NCI-H2227 treated with DMSO at 0.1 percent for 48 hours (cell line): ENCODE data around the gene PRKAR1B.

ENCODE experiments used
- DNase-seq: peaks from one replicate; lab custom pipeline; 2025; lab: John Stamatoyannopoulos, UW

The PRKAR1B gene

GRCh38 chr7:691361-692045 lies 35.6 kb downstream of the PRKAR1B start:
- no peak for DNase-seq

GRCh38 chr7:690478-691360 lies 36.4 kb downstream of the PRKAR1B start:
- DNase-seq: no peak

GRCh38 chr7:685540-685939 lies 41.5 kb downstream of the PRKAR1B start:
- DNase-seq: no peak

- DNase-seq: no peak
Measured at GRCh38 chr7:684416-684815, 42.7 kb downstream of the PRKAR1B start.

GRCh38 chr7:683526-684205 lies 43.4 kb downstream of the PRKAR1B start:
- DNase-seq: no peak

- no peak for DNase-seq
Measured at GRCh38 chr7:682810-683209, 44.3 kb downstream of the PRKAR1B start.

GRCh38 chr7:681551-682307 lies 45.4 kb downstream of the PRKAR1B start:
- DNase-seq: no peak

GRCh38 chr7:680411-681127 lies 46.5 kb downstream of the PRKAR1B start:
- no peak for DNase-seq

GRCh38 chr7:676972-677385 lies 50.1 kb downstream of the PRKAR1B start:
- no peak for DNase-seq

- DNase-seq: no peak
Measured at GRCh38 chr7:676246-676971, 50.7 kb downstream of the PRKAR1B start.

GRCh38 chr7:674454-675410 lies 52.3 kb downstream of the PRKAR1B start:
- no peak for DNase-seq

GRCh38 chr7:673681-674453 lies 53.2 kb downstream of the PRKAR1B start:
- DNase-seq: no peak

- DNase-seq: no peak
Measured at GRCh38 chr7:672891-673290, 54.2 kb downstream of the PRKAR1B start.

GRCh38 chr7:671415-672042 lies 55.6 kb downstream of the PRKAR1B start:
- no peak for DNase-seq

GRCh38 chr7:670501-671390 lies 56.3 kb downstream of the PRKAR1B start:
- DNase-seq: no peak

GRCh38 chr7:668958-669357 lies 58.1 kb downstream of the PRKAR1B start:
- no peak for DNase-seq
